Adipose tissue (tissue), 3 donors: ENCODE measurements around the gene TRAF4. TPM values are rescaled to one million over a fixed set of nuclear protein-coding genes. Genes with fewer than 3 reads are reported as not detected.
A peak's percentile ranks its signal among the peaks of the same experiment; 100 is the strongest.

ENCODE experiments used
- H3K27ac ChIP-seq: one replicate; pipeline ENCODE4 v1.5.1; 2013; ENCODE audit warnings: low read depth, low read length
- WGBS, 3 donors: extraction: QIAGEN DNeasy Blood & Tissue Kit; methylation state at CpG; one replicate each; pipeline ENCODE4 v1.1.7; 2013; 5-methylcytosine and 5-hydroxymethylcytosine counted together
- polyA plus RNA-seq, 3 donors: library from polyadenylated mRNA; stranded (reverse); fragments of 200-250 nt; gene quantifications; one replicate each; pipeline ENCODE4 v1.2.3, GENCODE V29; 2013
- donor health status: healthy with polysubstance abuse.
- donor health status: Bipolar disorder and iron deficiency.
- donor health status: healthy.

TRAF4 gene
- polyA plus RNA-seq, 3 donors = 10.9 to 22.7 (median 19.5) TPM

DNA sequence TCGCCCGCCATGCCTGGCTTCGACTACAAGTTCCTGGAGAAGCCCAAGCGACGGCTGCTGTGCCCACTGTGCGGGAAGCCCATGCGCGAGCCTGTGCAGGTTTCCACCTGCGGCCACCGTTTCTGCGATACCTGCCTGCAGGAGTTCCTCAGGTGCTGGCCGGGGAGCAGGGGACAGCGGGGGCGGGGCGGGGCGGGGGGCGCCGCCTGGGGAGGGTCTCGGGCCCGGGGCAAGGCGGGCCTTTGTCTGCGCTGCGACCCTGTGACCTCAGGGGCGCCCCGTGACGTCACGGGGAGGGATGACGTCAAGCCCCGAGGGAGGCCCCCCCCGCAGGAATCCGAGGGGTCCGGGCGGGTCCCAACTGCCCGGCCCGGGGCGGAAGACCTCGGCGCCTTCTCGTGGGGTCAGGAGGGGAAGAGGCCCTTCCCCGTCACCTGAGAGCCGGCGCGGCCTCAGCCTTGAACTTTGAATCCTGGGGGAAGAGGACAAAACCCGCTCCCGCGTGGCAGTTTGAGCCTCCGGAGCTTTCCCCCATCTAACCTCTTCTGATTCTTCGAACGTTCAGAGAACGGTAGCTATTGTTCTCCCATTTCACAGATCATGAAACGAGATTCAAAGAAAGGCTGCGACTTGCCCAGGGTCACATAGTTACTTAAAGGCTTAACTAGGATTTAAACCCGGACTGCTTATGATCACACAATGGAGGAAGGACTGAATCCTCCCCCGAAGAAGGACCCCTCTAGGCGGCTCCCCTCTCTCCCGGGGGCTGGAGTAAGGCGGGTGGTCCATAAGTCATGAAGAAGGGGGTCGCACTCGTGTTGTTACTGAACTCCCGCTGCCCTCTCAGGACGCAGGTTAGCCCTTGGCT lies 527 bp downstream of the TRAF4 start:
- no peak overlapping the region for H3K27ac ChIP-seq
- 1 to 2% (median 1%) methylated on average over 52 to 61 of the region's 61 CpGs for WGBS, 3 donors

DNA sequence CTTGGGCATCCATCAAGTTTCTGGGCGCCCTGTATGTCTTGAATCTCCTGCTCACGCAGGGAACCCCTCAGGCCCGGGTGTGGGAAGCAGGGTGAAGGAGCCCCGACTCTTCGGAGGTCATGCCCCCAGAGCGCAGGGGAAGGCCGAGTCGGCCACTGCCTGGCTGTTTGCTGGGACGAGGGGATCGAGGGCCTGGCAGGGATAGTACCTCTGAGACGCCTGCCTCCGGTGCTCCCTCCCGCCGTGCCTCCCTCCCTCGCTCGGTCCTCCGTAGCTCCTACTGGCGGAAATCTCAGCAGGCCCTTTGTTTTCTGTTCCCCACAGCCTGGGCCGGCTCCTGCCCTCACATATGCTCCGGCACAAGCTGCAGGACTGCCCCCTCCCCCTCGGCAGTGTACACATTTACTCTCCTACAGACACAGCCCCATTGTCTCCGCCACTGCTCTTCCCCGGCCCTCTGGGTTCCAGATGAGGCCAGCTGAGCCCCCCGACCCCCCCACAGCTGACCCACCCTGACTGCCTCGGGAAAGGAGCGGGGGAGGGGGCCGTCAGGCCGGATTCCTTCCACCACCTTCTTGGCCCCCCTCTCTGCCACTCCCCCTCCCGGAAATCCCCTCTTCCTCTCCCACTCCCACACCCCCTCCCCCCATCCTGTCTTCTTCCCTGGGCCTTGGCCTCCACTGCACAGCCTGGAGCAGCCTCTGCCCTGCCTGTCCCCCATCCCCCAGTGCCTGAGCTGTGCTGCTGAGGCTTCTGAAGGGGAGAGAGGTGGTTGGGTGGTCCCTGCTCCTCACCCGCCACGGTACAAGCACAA lies 1.4 kb downstream of the TRAF4 start:
- no peak overlapping the region for H3K27ac ChIP-seq
- WGBS, 3 donors = 2 to 6% (median 4%) methylated on average over 21 to 31 of the region's 31 CpGs

DNA sequence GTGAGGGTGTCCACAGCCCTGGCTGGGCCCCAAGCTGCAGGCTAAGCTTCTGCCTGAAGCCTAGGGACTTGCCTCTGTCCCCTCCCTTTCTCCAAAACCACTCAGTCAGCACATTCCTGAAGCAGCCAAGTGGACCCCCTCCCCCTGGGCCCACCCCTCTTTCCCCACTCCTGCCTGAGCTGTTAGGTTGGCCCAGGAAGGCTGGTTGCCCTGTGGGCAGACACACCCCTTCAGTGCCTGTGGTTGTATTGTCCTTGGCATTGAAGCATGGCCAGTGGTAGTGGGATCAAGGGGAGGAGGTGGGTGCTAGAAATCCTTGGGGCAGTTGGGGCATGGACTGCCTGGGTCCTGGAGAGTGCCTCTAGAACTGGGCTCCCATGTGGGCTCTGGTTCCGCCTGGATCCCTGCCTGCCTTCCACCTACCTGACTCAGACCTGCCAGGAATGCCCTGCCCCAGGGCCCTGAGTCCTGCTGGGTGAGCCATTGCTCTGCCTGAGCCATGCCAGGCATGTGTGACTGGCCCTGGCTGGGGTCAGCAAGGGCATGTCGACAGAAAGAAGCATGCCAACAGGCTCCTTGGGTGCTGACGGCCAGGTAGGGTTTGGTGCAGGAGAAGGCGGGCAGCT lies 2.1 kb downstream of the TRAF4 start:
- WGBS, 3 donors = 44 to 81% (median 70%) methylated on average over 4 of the region's 4 CpGs
- H3K27ac ChIP-seq = no peak overlapping the region

DNA sequence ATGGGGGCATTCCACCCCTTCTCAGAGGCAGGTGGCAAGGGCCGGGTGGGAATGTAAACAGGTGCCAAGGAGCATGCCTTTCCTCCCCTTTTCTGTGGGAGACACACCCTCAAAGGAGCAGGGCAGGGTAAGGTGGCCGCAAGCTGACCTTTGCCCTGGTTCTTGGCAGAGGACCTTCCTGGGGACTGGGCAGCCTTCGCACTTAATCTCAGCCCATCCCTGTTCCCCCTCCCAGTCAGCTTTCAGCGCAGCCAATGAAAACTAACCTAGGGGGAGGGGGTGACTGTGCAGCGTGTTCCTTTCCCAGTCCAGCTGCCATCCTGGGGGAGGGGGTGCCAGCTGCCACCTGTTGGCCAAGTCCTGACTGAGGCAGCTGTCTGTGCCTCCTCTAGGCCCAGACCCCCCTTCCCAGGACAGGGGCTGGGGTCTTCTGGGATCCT lies 2.8 kb downstream of the TRAF4 start:
- H3K27ac ChIP-seq = no peak overlapping the region
- WGBS, 3 donors = 16 to 70% (median 67%) methylated on average over 5 of the region's 5 CpGs

DNA sequence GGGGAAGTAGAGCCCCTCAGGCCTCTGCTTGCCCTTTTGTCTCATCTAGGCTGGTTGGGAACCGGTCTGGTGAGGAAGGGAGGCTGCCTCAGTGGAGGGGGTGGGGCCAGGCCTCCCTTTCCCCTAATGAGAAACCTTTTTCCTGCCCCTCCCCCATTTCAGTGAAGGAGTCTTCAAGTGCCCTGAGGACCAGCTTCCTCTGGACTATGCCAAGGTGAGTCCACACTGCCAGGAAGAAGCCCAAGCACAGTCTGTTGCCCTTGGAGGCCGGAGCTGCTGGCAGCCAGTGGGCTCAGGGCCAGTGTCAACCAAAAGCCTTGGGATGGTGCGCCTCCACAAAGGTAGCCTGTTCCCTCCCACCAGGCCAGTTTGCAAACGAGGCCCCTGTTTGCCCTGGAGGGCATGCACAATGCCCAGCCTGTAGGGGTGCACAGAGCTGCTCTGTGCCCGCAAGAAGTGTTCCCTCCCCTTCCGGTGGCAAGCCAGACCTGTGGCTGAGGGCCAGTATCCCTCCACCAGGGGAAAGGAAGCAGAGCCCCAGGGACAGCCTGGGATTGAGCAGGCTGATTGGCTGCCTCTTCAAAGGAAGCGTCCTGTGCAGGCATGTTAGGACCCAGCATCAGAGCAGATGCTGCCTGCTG lies 3.4 kb downstream of the TRAF4 start:
- 17 to 59% (median 47%) methylated on average over 6 to 7 of the region's 7 CpGs for WGBS, 3 donors
- no peak overlapping the region for H3K27ac ChIP-seq

DNA sequence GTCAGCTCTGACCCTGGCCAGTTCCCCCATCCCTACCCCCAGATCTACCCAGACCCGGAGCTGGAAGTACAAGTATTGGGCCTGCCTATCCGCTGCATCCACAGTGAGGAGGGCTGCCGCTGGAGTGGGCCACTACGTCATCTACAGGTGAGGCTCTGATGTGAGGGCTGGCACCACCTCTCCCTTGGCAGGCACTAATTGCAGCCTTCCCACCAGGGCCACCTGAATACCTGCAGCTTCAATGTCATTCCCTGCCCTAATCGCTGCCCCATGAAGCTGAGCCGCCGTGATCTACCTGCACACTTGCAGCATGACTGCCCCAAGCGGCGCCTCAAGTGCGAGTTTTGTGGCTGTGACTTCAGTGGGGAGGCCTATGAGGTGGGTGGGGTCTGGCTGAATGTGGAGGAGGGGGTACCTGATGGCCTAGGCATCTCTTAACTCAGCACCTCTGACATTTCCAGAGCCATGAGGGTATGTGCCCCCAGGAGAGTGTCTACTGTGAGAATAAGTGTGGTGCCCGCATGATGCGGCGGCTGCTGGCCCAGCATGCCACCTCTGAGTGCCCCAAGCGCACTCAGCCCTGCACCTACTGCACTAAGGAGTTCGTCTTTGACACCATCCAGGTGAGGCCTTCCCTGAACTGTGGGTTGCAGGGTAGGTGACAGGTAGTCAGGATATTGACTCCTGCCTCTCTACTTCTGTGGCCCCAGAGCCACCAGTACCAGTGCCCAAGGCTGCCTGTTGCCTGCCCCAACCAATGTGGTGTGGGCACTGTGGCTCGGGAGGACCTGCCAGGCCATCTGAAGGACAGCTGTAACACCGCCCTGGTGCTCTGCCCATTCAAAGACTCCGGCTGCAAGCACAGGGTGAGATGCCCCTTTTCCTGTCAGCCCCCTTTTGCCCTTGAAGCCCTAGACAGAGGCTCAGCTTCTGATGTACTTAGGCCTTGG lies 4.3 kb downstream of the TRAF4 start:
- WGBS, 3 donors = 68 to 95% (median 84%) methylated on average over 18 of the region's 18 CpGs
- no peak overlapping the region for H3K27ac ChIP-seq

DNA sequence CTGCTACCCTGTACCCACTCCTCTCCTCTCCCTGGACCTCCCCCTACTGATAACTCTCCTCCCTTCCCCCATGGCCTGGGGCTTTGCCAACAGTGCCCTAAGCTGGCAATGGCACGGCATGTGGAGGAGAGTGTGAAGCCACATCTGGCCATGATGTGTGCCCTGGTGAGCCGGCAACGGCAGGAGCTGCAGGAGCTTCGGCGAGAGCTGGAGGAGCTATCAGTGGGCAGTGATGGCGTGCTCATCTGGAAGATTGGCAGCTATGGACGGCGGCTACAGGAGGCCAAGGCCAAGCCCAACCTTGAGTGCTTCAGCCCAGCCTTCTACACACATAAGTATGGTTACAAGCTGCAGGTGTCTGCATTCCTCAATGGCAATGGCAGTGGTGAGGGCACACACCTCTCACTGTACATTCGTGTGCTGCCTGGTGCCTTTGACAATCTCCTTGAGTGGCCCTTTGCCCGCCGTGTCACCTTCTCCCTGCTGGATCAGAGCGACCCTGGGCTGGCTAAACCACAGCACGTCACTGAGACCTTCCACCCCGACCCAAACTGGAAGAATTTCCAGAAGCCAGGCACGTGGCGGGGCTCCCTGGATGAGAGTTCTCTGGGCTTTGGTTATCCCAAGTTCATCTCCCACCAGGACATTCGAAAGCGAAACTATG lies 5.2 kb downstream of the TRAF4 start:
- H3K27ac ChIP-seq = no peak overlapping the region
- WGBS, 3 donors = 41 to 79% (median 74%) methylated on average over 18 of the region's 18 CpGs

DNA sequence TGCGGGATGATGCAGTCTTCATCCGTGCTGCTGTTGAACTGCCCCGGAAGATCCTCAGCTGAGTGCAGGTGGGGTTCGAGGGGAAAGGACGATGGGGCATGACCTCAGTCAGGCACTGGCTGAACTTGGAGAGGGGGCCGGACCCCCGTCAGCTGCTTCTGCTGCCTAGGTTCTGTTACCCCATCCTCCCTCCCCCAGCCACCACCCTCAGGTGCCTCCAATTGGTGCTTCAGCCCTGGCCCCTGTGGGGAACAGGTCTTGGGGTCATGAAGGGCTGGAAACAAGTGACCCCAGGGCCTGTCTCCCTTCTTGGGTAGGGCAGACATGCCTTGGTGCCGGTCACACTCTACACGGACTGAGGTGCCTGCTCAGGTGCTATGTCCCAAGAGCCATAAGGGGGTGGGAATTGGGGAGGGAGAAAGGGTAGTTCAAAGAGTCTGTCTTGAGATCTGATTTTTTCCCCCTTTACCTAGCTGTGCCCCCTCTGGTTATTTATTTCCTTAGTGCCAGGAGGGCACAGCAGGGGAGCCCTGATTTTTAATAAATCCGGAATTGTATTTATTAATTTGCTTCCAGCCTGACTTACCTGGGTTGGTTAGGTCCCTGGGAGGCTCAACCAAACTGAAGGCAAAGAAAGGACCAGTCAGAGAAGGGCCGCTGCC lies 5.8 kb downstream of the TRAF4 start:
- WGBS, 3 donors = 56 to 62% (median 58%) methylated on average over 11 of the region's 11 CpGs
- H3K27ac ChIP-seq = no peak overlapping the region

DNA sequence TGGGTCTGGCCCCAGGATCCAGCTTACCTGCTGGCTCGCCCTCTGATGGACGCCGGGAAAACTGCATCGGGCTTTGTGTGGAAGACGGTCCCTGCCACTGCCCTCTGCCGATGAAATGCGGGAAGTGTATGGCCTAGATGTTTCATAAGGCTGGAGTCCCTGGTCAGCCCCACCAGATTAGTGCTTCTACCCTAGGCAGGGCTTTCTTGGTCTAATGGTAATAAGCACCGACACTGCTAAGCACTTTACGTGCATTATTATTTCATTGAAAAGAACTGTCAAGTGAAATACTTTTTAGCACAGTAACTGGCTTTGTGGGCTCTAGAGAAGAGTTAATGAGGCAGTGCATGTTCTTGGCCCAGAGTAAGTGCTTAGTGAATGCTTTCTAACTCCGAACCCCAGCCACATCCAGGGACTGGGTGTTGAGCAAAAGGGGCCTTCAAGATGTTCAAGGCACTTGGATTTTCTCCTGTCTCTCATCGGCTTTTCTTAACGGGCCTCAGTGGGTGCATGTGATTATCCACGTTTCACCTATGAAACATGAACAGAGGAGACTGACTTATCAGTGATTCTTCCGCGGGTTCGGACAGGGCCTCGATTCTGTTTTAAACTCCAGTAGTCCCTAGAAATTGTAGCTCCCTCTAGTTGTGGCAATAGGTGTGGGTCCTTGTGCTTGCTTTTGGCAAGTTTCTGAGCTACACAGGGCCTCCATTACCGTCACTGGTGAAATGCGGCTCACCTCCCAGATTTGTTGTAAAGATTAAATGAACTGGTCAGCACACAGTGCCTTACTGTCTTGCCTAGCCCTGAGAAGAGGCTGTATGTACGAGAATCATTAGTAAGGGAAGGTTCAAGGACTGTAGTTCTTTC lies 6.6 kb downstream of the TRAF4 start:
- 25 to 43% (median 39%) methylated on average over 20 of the region's 20 CpGs for WGBS, 3 donors

DNA sequence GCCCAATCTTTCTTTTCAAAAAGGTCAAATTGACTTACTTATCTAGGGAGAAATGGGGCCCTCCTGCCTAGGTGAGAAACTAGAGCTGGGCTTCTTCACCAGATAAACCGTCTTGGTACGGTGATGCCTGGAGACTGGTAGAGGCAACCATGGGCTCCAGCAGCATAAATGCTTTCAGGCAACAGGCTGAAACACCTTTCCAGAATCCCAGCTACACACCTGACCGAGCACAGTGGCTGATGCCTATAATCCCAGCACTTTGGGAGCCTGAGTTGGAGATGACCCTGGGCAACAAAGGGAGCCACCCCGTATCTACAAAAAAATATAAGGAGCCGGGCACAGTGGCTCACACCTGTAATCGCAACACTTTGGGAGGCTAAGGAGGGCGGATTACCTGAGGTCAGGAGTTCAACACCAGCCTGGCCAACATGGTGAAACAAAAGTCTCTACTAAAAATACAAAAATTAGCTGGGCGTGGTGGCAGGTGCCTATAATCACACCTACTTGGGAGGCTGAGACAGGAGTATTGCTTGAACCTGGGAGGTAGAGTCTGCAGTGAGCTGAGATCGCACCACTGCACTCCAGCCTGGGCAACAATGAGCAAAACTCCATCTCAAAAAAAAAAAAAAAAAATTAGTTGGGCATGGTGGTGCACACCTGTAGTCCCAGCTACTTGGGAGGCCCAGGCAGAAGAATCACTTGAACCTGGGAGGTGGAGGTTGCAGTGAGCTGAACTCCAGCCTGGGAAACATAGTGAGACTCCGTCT lies 8.0 kb downstream of the TRAF4 start:
- WGBS, 3 donors = 93 to 96% (median 96%) methylated on average over 10 of the region's 10 CpGs
- H3K27ac ChIP-seq = no peak overlapping the region

More for the DNA sequence above, 6.6 kb downstream of the TRAF4 start:
- peak overlapping the region; percentile 2 for H3K27ac ChIP-seq

DNA sequence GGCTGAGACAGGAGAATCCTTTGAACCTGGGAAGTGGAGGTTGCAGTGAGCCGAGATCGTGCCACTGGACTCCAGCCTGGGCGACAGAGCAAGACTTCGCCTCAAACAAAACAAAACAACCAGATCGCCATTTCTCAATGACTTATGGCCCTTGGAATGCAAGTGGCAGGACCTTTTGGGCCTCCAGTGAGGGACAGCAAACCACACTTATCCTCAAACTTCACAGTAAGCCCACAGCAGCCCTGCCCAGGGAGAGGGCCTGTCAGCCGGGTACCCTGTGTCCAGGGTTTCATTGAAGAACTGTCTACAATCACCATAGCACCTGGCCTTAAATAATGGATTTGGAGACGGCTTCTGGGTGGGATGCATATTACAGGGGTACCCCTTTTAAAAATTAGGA lies 11.7 kb downstream of the TRAF4 start:
- 84 to 93% (median 91%) methylated on average over 7 of the region's 7 CpGs for WGBS, 3 donors
- no peak overlapping the region for H3K27ac ChIP-seq

DNA sequence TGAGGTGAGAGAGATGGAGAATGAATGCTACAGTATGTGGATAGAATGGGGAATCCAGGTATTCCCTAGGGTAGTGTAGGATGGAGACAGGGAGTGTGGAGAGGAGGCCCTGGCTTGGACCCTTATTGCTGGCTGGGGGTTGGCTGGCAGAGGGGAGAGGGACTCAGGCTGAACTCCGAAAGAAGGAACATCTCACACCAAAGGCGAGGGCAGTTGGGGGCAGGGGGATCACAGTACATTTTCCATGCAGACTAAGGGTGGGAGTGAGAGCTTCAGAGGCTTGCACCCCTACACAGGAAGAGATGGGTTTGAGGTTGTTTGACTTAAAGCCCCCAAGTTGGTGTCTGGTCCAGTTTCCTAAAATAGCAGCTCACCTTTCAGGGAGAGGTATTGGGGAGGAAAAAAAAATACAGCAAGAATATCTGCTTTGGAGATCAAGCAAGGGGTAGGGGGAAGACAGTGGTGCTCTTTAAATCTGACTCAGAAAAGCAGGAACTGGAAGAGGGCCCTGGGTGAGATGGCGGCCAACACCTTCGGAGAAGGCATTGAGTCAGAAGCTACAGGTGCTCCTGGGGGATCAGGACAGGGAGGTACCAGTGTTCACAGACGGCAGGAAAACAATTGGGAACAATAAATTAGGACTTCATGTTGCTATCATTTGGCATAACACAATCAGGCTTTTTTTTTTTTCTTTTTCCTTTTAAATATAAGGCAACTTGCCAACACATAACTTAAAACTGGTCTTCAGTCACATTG lies 12.4 kb downstream of the TRAF4 start:
- H3K27ac ChIP-seq = no peak overlapping the region
- WGBS, 3 donors = 70 to 79% (median 71%) methylated on average over 5 of the region's 5 CpGs

DNA sequence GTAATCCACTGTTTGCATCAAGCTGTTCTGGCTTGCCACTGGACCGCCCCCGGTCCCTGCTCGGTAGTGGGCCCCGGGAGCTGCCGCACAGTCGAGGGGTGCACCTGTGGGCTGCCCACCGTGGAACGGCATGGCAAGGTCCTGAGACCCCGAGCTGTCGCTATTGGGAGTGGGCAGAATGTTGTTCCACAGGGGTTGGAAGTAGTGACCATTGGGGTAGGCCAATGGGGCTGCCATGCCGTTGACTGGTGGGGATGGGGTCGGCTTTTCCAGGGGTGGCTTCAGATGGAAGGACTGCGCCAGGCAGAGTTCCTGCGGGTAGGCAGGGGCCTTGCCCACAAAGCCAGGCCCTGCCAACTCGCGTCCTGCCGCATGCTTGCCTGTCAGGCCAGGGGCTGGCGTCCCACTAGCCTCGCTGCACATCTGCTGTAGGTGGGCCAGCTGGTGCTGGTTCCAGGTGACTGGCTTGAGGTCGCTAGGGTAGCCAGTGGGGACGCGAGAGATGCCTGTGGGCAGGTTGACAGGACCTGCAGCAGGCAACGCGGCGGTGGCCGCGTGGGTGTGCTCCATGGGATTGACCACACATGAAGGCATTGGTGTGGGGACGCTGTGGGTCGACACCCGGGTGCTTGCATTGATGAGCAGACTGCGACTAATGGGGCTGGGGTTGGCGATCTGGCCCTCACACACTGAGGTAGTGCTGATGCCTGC lies 14.8 kb downstream of the TRAF4 start:
- WGBS, 3 donors = 95 to 97% (median 96%) methylated on average over 32 of the region's 32 CpGs
- no peak overlapping the region for H3K27ac ChIP-seq
